Measurements from ENCODE around the gene SLC44A3. TPM values are rescaled to one million over a fixed set of nuclear protein-coding genes. Genes with fewer than 3 reads are reported as not detected.
A peak's percentile ranks its signal among the peaks of the same experiment; 100 is the strongest.

SLC44A3 gene
- total RNA-seq, 1 donor from 2014 or later, result 70.4 TPM

- Mint-ChIP-seq H3K4me1 (ENCODE audit: low read depth) (peaks cover 40% of the 10 kb centered on the region), H3K27me3 (no peaks in the 10 kb centered on the region), H3K9me3 (ENCODE audit: low read depth) (peaks cover 3% of the 10 kb centered on the region), H3K36me3 (ENCODE audit: insufficient read depth) (peaks cover 11% of the 10 kb centered on the region), H3K27ac (no peak overlapping the region), H3K4me3 (ENCODE audit: low read depth) (no peak overlapping the region)
- no peak for TF ChIP-seq CTCF (IDR thresholded peaks at IDR 0.05; ENCODE audit: unreplicated experiment)
- DNase-seq (ENCODE audit: low spot score, unreplicated experiment), result no peak
These were observed 21.0 kb upstream of the SLC44A3 start for GRCh38 chr1:94799206-94799605.

DNA sequence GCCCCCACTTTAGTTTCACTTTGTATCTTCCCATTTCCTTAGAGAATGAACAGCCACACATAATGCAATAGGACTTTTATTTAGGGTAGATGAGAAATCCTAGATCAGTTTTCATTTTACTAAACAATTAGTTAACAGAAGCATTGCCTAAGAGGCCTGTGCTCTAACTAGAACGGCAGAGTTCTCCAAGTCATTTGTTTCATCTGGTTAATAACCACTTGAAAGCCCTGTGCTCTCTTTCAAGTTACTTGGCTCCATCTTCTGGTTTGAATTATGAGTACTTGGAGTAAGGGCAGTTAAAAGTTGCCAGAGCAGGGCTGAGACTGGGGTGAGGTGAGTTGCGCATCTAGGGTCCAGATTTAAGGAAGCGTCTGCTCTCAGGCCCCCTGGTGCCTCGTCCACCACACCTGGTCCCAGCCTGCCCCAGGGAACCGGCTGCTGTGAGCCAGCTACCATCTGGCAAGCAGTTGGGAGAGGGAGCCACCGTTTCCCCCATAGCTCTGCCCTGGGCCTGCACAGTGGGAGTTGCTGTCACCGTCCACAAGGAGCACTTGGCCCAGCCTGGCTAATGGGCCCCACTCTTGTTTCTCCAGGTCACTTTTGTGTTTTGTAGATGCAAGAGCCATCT, 18.1 kb upstream of the SLC44A3 start:
- H3K36me3 Mint-ChIP-seq (ENCODE audit: insufficient read depth), result peaks cover 1% of the 10 kb centered on the region
- TF ChIP-seq CTCF (IDR thresholded peaks at IDR 0.05; ENCODE audit: unreplicated experiment), result peak; percentile 50
- no peak for DNase-seq (ENCODE audit: low spot score, unreplicated experiment)
- H3K9me3 Mint-ChIP-seq (ENCODE audit: low read depth), result no peaks in the 10 kb centered on the region
- no peak overlapping the region for H3K4me3 Mint-ChIP-seq (ENCODE audit: low read depth)
- H3K27ac Mint-ChIP-seq, result peak overlapping the region; percentile 15
- H3K4me1 Mint-ChIP-seq (ENCODE audit: low read depth), result peaks cover 56% of the 10 kb centered on the region
- H3K27me3 Mint-ChIP-seq, result no peaks in the 10 kb centered on the region

GRCh38 chr1:94803106-94803505, 17.1 kb upstream of the SLC44A3 start:
- Mint-ChIP-seq H3K27ac (peak overlapping the region; percentile 31), H3K9me3 (ENCODE audit: low read depth) (no peaks in the 10 kb centered on the region), H3K4me3 (ENCODE audit: low read depth) (no peak overlapping the region), H3K4me1 (ENCODE audit: low read depth) (peaks cover 62% of the 10 kb centered on the region), H3K27me3 (no peaks in the 10 kb centered on the region), H3K36me3 (ENCODE audit: insufficient read depth) (no peaks in the 10 kb centered on the region)
- TF ChIP-seq CTCF (IDR thresholded peaks at IDR 0.05; ENCODE audit: unreplicated experiment), result no peak
- no peak for DNase-seq (ENCODE audit: low spot score, unreplicated experiment)

DNA sequence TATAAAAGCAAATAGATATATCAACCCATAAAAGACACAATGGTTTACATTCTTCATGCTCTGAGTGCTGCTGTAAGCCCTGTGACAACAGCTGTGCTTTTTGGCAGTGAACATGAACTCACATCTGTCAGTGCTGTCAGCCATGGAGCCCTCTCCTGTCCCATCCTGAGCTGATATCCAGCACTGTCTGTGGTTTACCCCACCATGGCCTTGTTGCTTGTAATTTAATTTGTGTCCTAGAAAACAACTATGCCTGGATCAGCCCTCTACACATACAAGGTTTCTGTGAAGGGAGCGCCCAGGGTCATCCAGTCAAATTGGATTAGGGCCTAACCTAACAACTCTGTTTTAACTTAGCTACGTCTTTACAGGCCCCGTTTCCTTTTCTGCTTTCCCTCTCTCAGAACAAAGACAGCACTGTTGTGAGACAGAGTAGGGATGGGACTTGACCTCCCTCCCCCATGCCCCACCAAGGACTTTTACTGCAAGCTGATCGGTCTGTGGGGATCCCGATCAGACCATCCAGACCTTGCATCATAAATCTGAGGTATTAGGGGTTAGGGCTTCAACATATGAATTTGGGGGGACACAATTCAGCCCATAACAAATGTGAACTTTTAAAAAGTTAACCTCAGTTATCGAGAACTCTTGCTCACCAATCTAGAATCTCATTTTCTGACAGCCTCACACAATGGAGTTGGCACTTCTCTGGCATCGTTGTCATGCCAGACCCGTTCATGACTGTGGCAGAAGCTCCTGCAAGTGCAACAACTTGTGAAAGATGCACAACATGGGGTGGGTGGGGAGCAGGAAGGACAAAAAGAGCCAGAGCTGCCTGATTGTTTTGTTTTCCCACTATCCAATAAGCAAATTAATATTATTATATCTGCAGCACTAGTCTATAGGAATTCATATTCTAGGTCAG, 16.4 kb upstream of the SLC44A3 start:
- H3K9me3 Mint-ChIP-seq (ENCODE audit: low read depth), result no peaks in the 10 kb centered on the region
- peak overlapping the region; percentile 31 for H3K27ac Mint-ChIP-seq
- no peaks in the 10 kb centered on the region for H3K36me3 Mint-ChIP-seq (ENCODE audit: insufficient read depth)
- H3K27me3 Mint-ChIP-seq, result no peaks in the 10 kb centered on the region
- H3K4me1 Mint-ChIP-seq (ENCODE audit: low read depth), result peaks cover 65% of the 10 kb centered on the region
- H3K4me3 Mint-ChIP-seq (ENCODE audit: low read depth), result no peak overlapping the region
- no peak for DNase-seq (ENCODE audit: low spot score, unreplicated experiment)
- TF ChIP-seq CTCF (IDR thresholded peaks at IDR 0.05; ENCODE audit: unreplicated experiment), result no peak

DNA sequence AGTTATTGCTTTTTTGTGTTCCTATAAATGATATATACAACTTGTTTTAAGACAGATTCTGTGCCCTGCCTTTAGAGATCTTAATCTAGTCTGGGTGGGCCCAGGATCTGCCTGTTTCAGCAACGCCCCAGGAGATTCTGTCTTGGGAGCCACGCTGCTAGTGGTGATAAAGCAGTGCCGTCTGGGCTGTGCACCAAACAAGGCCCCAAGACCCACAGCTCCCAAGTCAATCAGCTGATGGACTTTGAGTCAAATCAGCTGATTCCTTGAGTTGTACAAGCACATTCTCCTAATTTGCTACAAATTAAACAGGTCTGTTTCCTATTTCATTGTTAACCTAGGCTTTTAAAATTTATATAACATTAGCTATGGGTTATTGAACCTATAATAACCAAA, 15.7 kb upstream of the SLC44A3 start:
- DNase-seq (ENCODE audit: low spot score, unreplicated experiment), result no peak
- Mint-ChIP-seq H3K4me3 (ENCODE audit: low read depth) (no peak overlapping the region), H3K36me3 (ENCODE audit: insufficient read depth) (no peaks in the 10 kb centered on the region), H3K9me3 (ENCODE audit: low read depth) (no peaks in the 10 kb centered on the region), H3K4me1 (ENCODE audit: low read depth) (peaks cover 64% of the 10 kb centered on the region), H3K27me3 (no peaks in the 10 kb centered on the region), H3K27ac (peak overlapping the region; percentile 31)
- TF ChIP-seq CTCF (IDR thresholded peaks at IDR 0.05; ENCODE audit: unreplicated experiment), result no peak
